Activated naive CD4-positive, alpha-beta T cell treated with anti-CD3 and anti-CD28 coated beads for 36 hours (primary cell): ENCODE data around the gene GNAO1. TPM values are rescaled to one million over a fixed set of nuclear protein-coding genes. Genes with fewer than 3 reads are reported as not detected.

Experiments used
- CTCF ChIA-PET: fragments of 350-600 bp; sonication (Branson Sonifier 250); formaldehyde crosslinking; loops from one replicate; lab custom pipeline; 2021; ENCODE audit warnings: antibody characterized with exemption; lab: Charles Lee
- DNase-seq: peaks from one replicate; pipeline ENCODE4 v3.0.0-alpha.2; 2020
- H3K27ac Mint-ChIP-seq: one replicate; pipeline ENCODE4 v1.8.0; 2021; ENCODE audit warnings: mild to moderate bottlenecking, mixed read lengths
- H3K27me3 Mint-ChIP-seq: one replicate; pipeline ENCODE4 v1.8.0; 2021; ENCODE audit warnings: low read depth, mixed read lengths
- H3K36me3 Mint-ChIP-seq: one replicate; pipeline ENCODE4 v1.8.0; 2021; ENCODE audit warnings: low read depth, mixed read lengths
- H3K4me1 Mint-ChIP-seq: one replicate; pipeline ENCODE4 v1.8.0; 2021; ENCODE audit warnings: low read depth, mixed read lengths
- H3K4me3 Mint-ChIP-seq: one replicate; pipeline ENCODE4 v1.8.0; 2021; ENCODE audit warnings: mild to moderate bottlenecking, moderate library complexity, mixed read lengths
- H3K9me3 Mint-ChIP-seq: one replicate; pipeline ENCODE4 v1.8.0; 2021; ENCODE audit warnings: mixed read lengths
- intact Hi-C: fragments of 100-400 bp; cut with micrococcal nuclease; formaldehyde crosslinking; loops from one replicate; pipeline ENCODE4 v1.15.1; 2023
- total RNA-seq, 2 experiments: library from RNA; stranded (reverse); gene quantifications; one replicate each; pipeline ENCODE4 v1.2.3, GENCODE V29; 2021

GNAO1 gene
- total RNA-seq, 2 experiments from 2014 or later: 0.25 to 0.50 TPM

DNA sequence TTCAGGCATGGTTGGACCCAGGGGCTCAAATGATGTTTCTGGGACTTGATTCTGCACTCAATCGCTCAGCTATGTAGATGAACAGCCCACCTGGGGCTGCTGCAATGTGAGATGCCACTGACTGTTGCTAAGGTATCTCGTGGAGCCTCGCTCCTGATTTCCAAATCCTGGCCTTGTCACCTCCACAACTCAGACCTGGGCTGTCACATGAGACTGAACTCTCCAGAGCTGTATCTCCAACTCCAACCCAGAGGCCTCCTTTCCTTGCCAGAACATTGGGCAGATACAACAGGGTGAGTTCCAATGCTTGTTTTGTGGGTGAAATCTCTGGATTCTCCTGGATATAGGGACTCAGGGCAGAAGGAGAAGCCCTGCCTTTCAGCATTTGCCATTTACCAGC is 79.5 kb downstream of the GNAO1 start:
- Mint-ChIP-seq H3K4me1 (no peaks in the 10 kb centered on the region), H3K9me3 (no peaks in the 10 kb centered on the region), H3K36me3 (no peaks in the 10 kb centered on the region), H3K27me3 (peaks cover 10% of the 10 kb centered on the region), H3K4me3 (no peak overlapping the region), H3K27ac (no peak overlapping the region)
- no peak for DNase-seq
- CTCF ChIA-PET: interaction anchor here (1.2 kb wide), 1 partner anchor 32 kb away, joined by 3 read pairs; no protein-coding TSS in a partner anchor
- intact Hi-C loops: no loop called here

DNA sequence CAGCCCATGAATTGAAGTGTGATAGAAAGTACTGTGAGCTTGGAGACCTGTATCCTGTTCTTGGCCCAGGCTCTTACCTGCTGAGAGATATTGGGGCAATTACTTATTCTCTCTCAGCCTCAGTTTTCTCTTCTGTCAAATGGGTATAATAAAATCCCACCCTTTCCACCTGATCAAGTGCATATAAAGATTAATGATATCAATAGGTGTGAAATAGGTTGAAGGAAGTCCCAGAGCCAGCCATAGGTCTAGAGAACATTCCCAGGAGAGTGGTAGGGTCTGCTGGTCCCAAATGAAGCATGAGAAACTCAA is 81.2 kb downstream of the GNAO1 start:
- Mint-ChIP-seq H3K36me3 (no peaks in the 10 kb centered on the region), H3K27me3 (peaks cover 12% of the 10 kb centered on the region), H3K4me1 (no peaks in the 10 kb centered on the region), H3K27ac (no peak overlapping the region), H3K9me3 (no peaks in the 10 kb centered on the region), H3K4me3 (no peak overlapping the region)
- CTCF ChIA-PET: no interaction called here
- intact Hi-C loops: no loop called here
- no peak for DNase-seq

- DNase-seq: no peak
- intact Hi-C loops: no loop called here
- no peaks in the 10 kb centered on the region for H3K9me3 Mint-ChIP-seq
- no peaks in the 10 kb centered on the region for H3K36me3 Mint-ChIP-seq
- no peak overlapping the region for H3K4me3 Mint-ChIP-seq
- H3K4me1 Mint-ChIP-seq: peaks cover 2% of the 10 kb centered on the region
- H3K27ac Mint-ChIP-seq: no peak overlapping the region
- CTCF ChIA-PET: interaction anchor here (1.2 kb wide), 1 partner anchor 9 kb away, joined by 3 read pairs; no protein-coding TSS in a partner anchor
- H3K27me3 Mint-ChIP-seq: peaks cover 12% of the 10 kb centered on the region
Observed at GRCh38 chr16:56273615-56274014, 82.3 kb downstream of the GNAO1 start.

GRCh38 chr16:56274369-56274768 is 83.1 kb downstream of the GNAO1 start:
- no peaks in the 10 kb centered on the region for H3K36me3 Mint-ChIP-seq
- H3K27me3 Mint-ChIP-seq: peaks cover 12% of the 10 kb centered on the region
- peaks cover 9% of the 10 kb centered on the region for H3K4me1 Mint-ChIP-seq
- H3K4me3 Mint-ChIP-seq: no peak overlapping the region
- no peak for DNase-seq
- CTCF ChIA-PET: interaction anchor here (1.2 kb wide), 1 partner anchor 10 kb away, joined by 3 read pairs; no protein-coding TSS in a partner anchor
- H3K27ac Mint-ChIP-seq: no peak overlapping the region
- intact Hi-C loops: no loop called here
- H3K9me3 Mint-ChIP-seq: no peaks in the 10 kb centered on the region

GRCh38 chr16:56275076-56275475 is 83.8 kb downstream of the GNAO1 start:
- H3K4me3 Mint-ChIP-seq: no peak overlapping the region
- no peak for DNase-seq
- peaks cover 12% of the 10 kb centered on the region for H3K27me3 Mint-ChIP-seq
- H3K4me1 Mint-ChIP-seq: peaks cover 14% of the 10 kb centered on the region
- no peaks in the 10 kb centered on the region for H3K36me3 Mint-ChIP-seq
- H3K9me3 Mint-ChIP-seq: no peaks in the 10 kb centered on the region
- no peak overlapping the region for H3K27ac Mint-ChIP-seq
- CTCF ChIA-PET: interaction anchor here (1.2 kb wide), 1 partner anchor 10 kb away, joined by 3 read pairs; no protein-coding TSS in a partner anchor
- intact Hi-C loops: no loop called here

- no peak overlapping the region for H3K4me3 Mint-ChIP-seq
- no peak for DNase-seq
- no peak overlapping the region for H3K27ac Mint-ChIP-seq
- H3K36me3 Mint-ChIP-seq: no peaks in the 10 kb centered on the region
- H3K9me3 Mint-ChIP-seq: no peaks in the 10 kb centered on the region
- peaks cover 14% of the 10 kb centered on the region for H3K4me1 Mint-ChIP-seq
- CTCF ChIA-PET: no interaction called here
- peaks cover 12% of the 10 kb centered on the region for H3K27me3 Mint-ChIP-seq
- intact Hi-C loops: no loop called here
Observed at GRCh38 chr16:56275801-56276200, 84.5 kb downstream of the GNAO1 start.

DNA sequence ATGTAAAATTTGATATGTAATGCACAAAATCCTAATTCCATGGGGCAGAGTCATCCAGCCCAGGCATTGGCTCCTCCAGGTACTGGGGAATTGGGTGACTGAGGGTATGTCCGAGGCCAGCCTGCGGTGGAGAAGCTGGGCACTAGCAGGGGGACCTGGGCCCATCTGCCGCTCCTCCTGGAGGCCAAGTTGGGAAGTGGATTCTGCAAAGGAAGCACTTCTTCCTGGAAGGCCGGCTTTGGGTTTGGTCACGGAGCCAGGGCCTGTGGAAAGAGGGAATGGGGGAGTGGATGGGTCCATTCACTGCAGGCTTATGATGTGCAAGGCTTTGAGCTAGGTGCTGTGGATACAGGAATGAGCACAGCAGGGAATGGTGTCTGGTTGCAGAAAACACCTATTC is 85.8 kb downstream of the GNAO1 start:
- CTCF ChIA-PET: no interaction called here
- Mint-ChIP-seq H3K36me3 (no peaks in the 10 kb centered on the region), H3K9me3 (no peaks in the 10 kb centered on the region), H3K27ac (no peak overlapping the region), H3K4me3 (no peak overlapping the region), H3K4me1 (peaks cover 14% of the 10 kb centered on the region), H3K27me3 (peaks cover 12% of the 10 kb centered on the region)
- DNase-seq: no peak
- intact Hi-C loops: no loop called here

GRCh38 chr16:56278196-56278855 is 87.0 kb downstream of the GNAO1 start:
- no peak for DNase-seq
- Mint-ChIP-seq H3K27ac (peak overlapping the region; percentile 20), H3K9me3 (no peaks in the 10 kb centered on the region), H3K4me1 (peaks cover 14% of the 10 kb centered on the region), H3K27me3 (peaks cover 12% of the 10 kb centered on the region), H3K36me3 (no peaks in the 10 kb centered on the region), H3K4me3 (no peak overlapping the region)
- intact Hi-C loops: no loop called here
- CTCF ChIA-PET: no interaction called here

GRCh38 chr16:56279132-56279531 is 87.8 kb downstream of the GNAO1 start:
- H3K4me1 Mint-ChIP-seq: peaks cover 14% of the 10 kb centered on the region
- H3K27ac Mint-ChIP-seq: no peak overlapping the region
- CTCF ChIA-PET: no interaction called here
- peak; percentile 73 for DNase-seq
- H3K36me3 Mint-ChIP-seq: no peaks in the 10 kb centered on the region
- intact Hi-C loops: no loop called here
- no peaks in the 10 kb centered on the region for H3K9me3 Mint-ChIP-seq
- H3K27me3 Mint-ChIP-seq: peaks cover 9% of the 10 kb centered on the region
- no peak overlapping the region for H3K4me3 Mint-ChIP-seq

DNA sequence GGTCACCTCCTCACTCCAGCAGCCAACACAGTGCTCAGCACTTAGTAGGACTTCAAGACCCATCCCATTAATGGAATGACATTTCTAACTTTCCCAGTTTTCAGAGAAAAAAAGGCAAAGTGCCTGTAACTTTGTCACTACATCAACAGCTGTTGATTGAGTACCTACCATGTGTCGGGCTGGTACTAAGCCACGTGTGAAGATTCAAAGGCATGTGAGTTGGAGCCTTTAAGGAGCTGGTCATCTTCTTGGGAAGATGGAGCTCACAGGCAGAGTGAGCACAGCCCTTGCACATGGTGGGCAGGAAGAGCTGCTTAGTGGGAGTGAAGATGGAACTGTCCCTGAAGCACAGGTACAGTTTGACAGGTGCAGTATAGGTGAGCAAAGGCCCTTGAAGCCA is 88.6 kb downstream of the GNAO1 start:
- Mint-ChIP-seq H3K4me1 (peaks cover 14% of the 10 kb centered on the region), H3K27ac (no peak overlapping the region), H3K9me3 (no peaks in the 10 kb centered on the region), H3K27me3 (peaks cover 3% of the 10 kb centered on the region), H3K4me3 (no peak overlapping the region), H3K36me3 (no peaks in the 10 kb centered on the region)
- no peak for DNase-seq
- CTCF ChIA-PET: no interaction called here
- intact Hi-C loops: no loop called here

- no peaks in the 10 kb centered on the region for H3K27me3 Mint-ChIP-seq
- H3K9me3 Mint-ChIP-seq: no peaks in the 10 kb centered on the region
- CTCF ChIA-PET: interaction anchor here (1.1 to 1.4 kb wide), 3 partner anchors 11 to 72 kb away, joined by 3 to 5 read pairs (median 4); no protein-coding TSS in a partner anchor
- H3K36me3 Mint-ChIP-seq: no peaks in the 10 kb centered on the region
- DNase-seq: no peak
- intact Hi-C loops: no loop called here
- H3K27ac Mint-ChIP-seq: no peak overlapping the region
- no peak overlapping the region for H3K4me3 Mint-ChIP-seq
- peaks cover 14% of the 10 kb centered on the region for H3K4me1 Mint-ChIP-seq
Observed at GRCh38 chr16:56281249-56281805, 90.0 kb downstream of the GNAO1 start.

DNA sequence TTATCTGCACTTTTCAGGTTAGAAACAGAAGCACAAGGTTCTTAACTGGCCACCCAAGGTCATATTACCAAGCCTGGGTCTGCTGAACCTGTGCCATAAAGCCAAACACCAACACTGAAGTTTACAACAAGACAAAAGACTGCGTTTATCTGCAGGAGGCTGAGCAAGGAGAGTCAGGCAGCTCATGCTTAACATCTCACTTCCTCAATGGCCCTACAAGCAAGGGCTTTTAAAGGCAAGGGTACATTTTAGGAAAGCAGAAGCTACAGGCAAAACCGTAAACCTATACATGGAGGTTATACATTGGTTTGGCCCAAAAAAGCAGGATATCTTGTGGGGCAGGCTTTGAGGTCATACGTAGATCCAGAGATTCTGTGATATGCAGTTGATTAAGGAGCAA is 91.2 kb downstream of the GNAO1 start:
- no peak overlapping the region for H3K4me3 Mint-ChIP-seq
- CTCF ChIA-PET: interaction anchor here (1.1 to 1.7 kb wide), 3 partner anchors 10 to 73 kb away, joined by 3 to 8 read pairs (median 4); no protein-coding TSS in a partner anchor

DNA sequence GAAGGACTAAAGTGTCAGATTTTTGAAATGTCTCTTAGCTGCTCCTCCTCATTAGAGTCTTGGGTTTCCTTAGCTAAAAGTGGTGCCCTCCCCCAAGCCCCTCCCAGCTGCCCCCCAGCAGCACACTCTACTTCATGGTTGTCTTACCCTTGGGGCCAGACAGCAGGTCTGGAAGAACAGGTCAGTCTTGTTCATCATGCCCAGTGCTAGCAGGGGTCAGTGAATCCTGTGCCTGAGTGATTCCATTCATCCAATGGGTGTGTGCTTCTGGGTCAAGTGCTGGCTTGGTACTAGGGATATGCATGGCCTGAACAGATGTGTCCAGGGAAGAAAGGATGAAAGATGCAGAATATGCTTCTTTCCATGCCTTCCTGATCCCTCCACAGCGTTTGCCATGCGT is 93.2 kb downstream of the GNAO1 start:
- Mint-ChIP-seq H3K4me1 (peaks cover 3% of the 10 kb centered on the region), H3K27me3 (no peaks in the 10 kb centered on the region), H3K27ac (no peak overlapping the region), H3K36me3 (no peaks in the 10 kb centered on the region), H3K9me3 (no peaks in the 10 kb centered on the region), H3K4me3 (no peak overlapping the region)
- CTCF ChIA-PET: no interaction called here
- no peak for DNase-seq
- intact Hi-C loops: no loop called here

More for the DNA sequence above, 91.2 kb downstream of the GNAO1 start:
- intact Hi-C loops: no loop called here
- no peaks in the 10 kb centered on the region for H3K36me3 Mint-ChIP-seq
- H3K4me1 Mint-ChIP-seq: peaks cover 14% of the 10 kb centered on the region
- no peak for DNase-seq
- H3K9me3 Mint-ChIP-seq: no peaks in the 10 kb centered on the region
- H3K27me3 Mint-ChIP-seq: no peaks in the 10 kb centered on the region
- no peak overlapping the region for H3K27ac Mint-ChIP-seq
